Smooth muscle cell (in vitro differentiated cells): ENCODE results near the gene NUDT14. TPM values are rescaled to one million over a fixed set of nuclear protein-coding genes. Genes with fewer than 3 reads are reported as not detected.

Experiments used
- DNase-seq: peaks from one replicate; lab custom pipeline; 2025; ENCODE audit not compliant: unreplicated experiment; lab: John Stamatoyannopoulos, UW
- H2AFZ ChIP-seq: fragments of 200-600 bp; sonication (generic); 2 replicates; pipeline ENCODE4 v1.6.0; 2016; ENCODE audit warnings: antibody characterized with exemption, low read depth, mild to moderate bottlenecking
- H3F3A ChIP-seq: fragments of 200-600 bp; sonication (generic); 2 replicates; pipeline ENCODE4 v1.6.0; 2017; ENCODE audit warnings: antibody characterized with exemption, low read depth
- H3K27ac ChIP-seq: fragments of 200-600 bp; sonication (generic); 2 replicates; pipeline ENCODE4 v1.5.1; 2016; ENCODE audit warnings: low read depth, mild to moderate bottlenecking
- H3K27me3 ChIP-seq: fragments of 200-600 bp; sonication (generic); 2 replicates; pipeline ENCODE4 v1.6.1; 2016; ENCODE audit warnings: low read depth, mild to moderate bottlenecking
- H3K36me3 ChIP-seq: fragments of 200-600 bp; sonication (generic); 2 replicates; pipeline ENCODE4 v1.5.1; 2016; ENCODE audit warnings: low read depth
- H3K4me1 ChIP-seq: fragments of 200-600 bp; sonication (generic); 2 replicates; pipeline ENCODE4 v1.5.1; 2016; ENCODE audit warnings: low read depth
- H3K4me2 ChIP-seq: fragments of 200-600 bp; sonication (generic); 2 replicates; pipeline ENCODE4 v1.6.0; 2016; ENCODE audit warnings: mild to moderate bottlenecking
- H3K4me3 ChIP-seq: fragments of 200-600 bp; sonication (generic); 2 replicates; pipeline ENCODE4 v1.5.1; 2016; ENCODE audit warnings: mild to moderate bottlenecking
- H3K79me2 ChIP-seq: fragments of 200-600 bp; sonication (generic); 2 replicates; pipeline ENCODE4 v1.6.0; 2016; ENCODE audit warnings: low read depth, mild to moderate bottlenecking
- H3K9ac ChIP-seq: fragments of 200-600 bp; sonication (generic); 2 replicates; pipeline ENCODE4 v1.6.0; 2016; ENCODE audit warnings: low read depth
- H3K9me3 ChIP-seq: fragments of 200-600 bp; sonication (generic); replicated peaks from 2 replicates; pipeline ENCODE4 v1.5.1; 2016; ENCODE audit warnings: low read depth
- H4K20me1 ChIP-seq: fragments of 200-600 bp; sonication (generic); 2 replicates; pipeline ENCODE4 v1.6.0; 2016; ENCODE audit warnings: low read depth
- CTCF ChIP-seq: fragments of 200-600 bp; sonication (generic); IDR thresholded peaks from 2 replicates; pipeline ENCODE4 v1.5.1; 2017; ENCODE audit warnings: borderline replicate concordance, mild to moderate bottlenecking, antibody characterized with exemption; ENCODE audit not compliant: insufficient read depth, poor library complexity, severe bottlenecking
- WGBS: methylation state at CpG from one replicate; pipeline ENCODE4 v1.1.7; 2016; ENCODE audit warnings: low lambda C conversion rate; 5-methylcytosine and 5-hydroxymethylcytosine counted together
- polyA plus RNA-seq: library from polyadenylated mRNA; unstranded; fragments of >200 nt; fragmentation: Nextera tagmentation; extraction: Ambion mirVana; gene quantifications from 2 replicates; pipeline ENCODE4 v1.2.1, GENCODE V29; 2016
- total RNA-seq: library from RNA; depleted of rRNA; stranded (reverse); fragments of >200 nt; gene quantifications from 2 replicates; pipeline ENCODE4 v1.2.3, GENCODE V29; 2014

Gene NUDT14
- total and polyA plus RNA-seq, 2 experiments from 2014 or later = 7.9 to 30.7 TPM

- no peak overlapping the region for H3K9ac ChIP-seq
- H3K4me1 ChIP-seq = no peaks in the 10 kb centered on the region
- no peak for TF ChIP-seq CTCF
- H3K9me3 ChIP-seq = no peaks in the 10 kb centered on the region
- no peaks in the 10 kb centered on the region for H3K36me3 ChIP-seq
- no peak overlapping the region for H3K4me3 ChIP-seq
- peaks cover 4% of the 10 kb centered on the region for H4K20me1 ChIP-seq
- H3K79me2 ChIP-seq = no peaks in the 10 kb centered on the region
- H3K4me2 ChIP-seq = no peak overlapping the region
- no peak overlapping the region for H2AFZ ChIP-seq
- 94% methylated on average over 11 of the region's 12 CpGs for WGBS
- H3K27ac ChIP-seq = no peak overlapping the region
- no peaks in the 10 kb centered on the region for H3F3A ChIP-seq
- no peak for DNase-seq
- no peaks in the 10 kb centered on the region for H3K27me3 ChIP-seq
Observed at GRCh38 chr14:105208738-105209075, 27.6 kb upstream of the NUDT14 start.

- TF ChIP-seq CTCF = no peak
- 97% methylated on average over 14 of the region's 25 CpGs for WGBS
Observed at GRCh38 chr14:105207996-105208737, 27.1 kb upstream of the NUDT14 start.

GRCh38 chr14:105207460-105207901 is 26.4 kb upstream of the NUDT14 start:
- Histone ChIP-seq H3K79me2 (no peaks in the 10 kb centered on the region), H3K27me3 (no peaks in the 10 kb centered on the region), H3K4me1 (peaks cover 3% of the 10 kb centered on the region), H3K27ac (no peak overlapping the region), H3K9me3 (no peaks in the 10 kb centered on the region), H3K4me3 (no peak overlapping the region), H3K4me2 (no peak overlapping the region), H3K36me3 (no peaks in the 10 kb centered on the region), H3F3A (no peaks in the 10 kb centered on the region), H3K9ac (no peak overlapping the region), H2AFZ (no peak overlapping the region), H4K20me1 (no peaks in the 10 kb centered on the region)
- no peak for TF ChIP-seq CTCF
- WGBS = 85% methylated on average over 10 of the region's 13 CpGs
- DNase-seq = no peak

More at GRCh38 chr14:105207996-105208737, 27.1 kb upstream of the NUDT14 start:
- Histone ChIP-seq H3K27me3 (no peaks in the 10 kb centered on the region), H3K36me3 (no peaks in the 10 kb centered on the region), H3K4me2 (no peak overlapping the region), H4K20me1 (no peaks in the 10 kb centered on the region), H2AFZ (no peak overlapping the region), H3K4me1 (peaks cover 2% of the 10 kb centered on the region), H3K27ac (no peak overlapping the region), H3K4me3 (no peak overlapping the region), H3K9ac (no peak overlapping the region), H3K79me2 (no peaks in the 10 kb centered on the region), H3F3A (no peaks in the 10 kb centered on the region), H3K9me3 (no peaks in the 10 kb centered on the region)
- DNase-seq = no peak

GRCh38 chr14:105206873-105207272 is 25.8 kb upstream of the NUDT14 start:
- no peaks in the 10 kb centered on the region for H3K36me3 ChIP-seq
- TF ChIP-seq CTCF = no peak
- WGBS = 87% methylated on average over 3 of the region's 5 CpGs
- no peak overlapping the region for H3K27ac ChIP-seq
- peaks cover 3% of the 10 kb centered on the region for H3K4me1 ChIP-seq
- H3K27me3 ChIP-seq = no peaks in the 10 kb centered on the region
- no peak for DNase-seq
- no peaks in the 10 kb centered on the region for H4K20me1 ChIP-seq
- H3F3A ChIP-seq = no peaks in the 10 kb centered on the region
- no peak overlapping the region for H2AFZ ChIP-seq
- no peaks in the 10 kb centered on the region for H3K79me2 ChIP-seq
- H3K9ac ChIP-seq = no peak overlapping the region
- H3K9me3 ChIP-seq = no peaks in the 10 kb centered on the region
- no peak overlapping the region for H3K4me3 ChIP-seq
- H3K4me2 ChIP-seq = no peak overlapping the region
